K562 (cell line): ENCODE data around the gene CFAP97D1. TPM values are rescaled to one million over a fixed set of nuclear protein-coding genes. Genes with fewer than 3 reads are reported as not detected.

Source experiments
- ATAC-seq: fragments of 200-7000 bp; cut with Tn5 transposase; 3 replicates; pipeline ENCODE4 v1.9.1; 2020; ENCODE audit warnings: moderate library complexity
- BruUV-seq: library from RNA; stranded (reverse); fragments of 400-500 nt; replicated peaks from 2 replicates; lab custom pipeline; 2021; lab: Mats Ljungman, UMichigan
- CTCF ChIA-PET: fragments of 300-600 bp; formaldehyde crosslinking; extraction: SDS; loops from one replicate; lab custom pipeline; 2021; ENCODE audit warnings: low intra/inter-chr PET ratio; lab: Yijun Ruan, JAX
- POLR2A ChIA-PET: fragments of 300-600, 350-650 bp; sonication (Branson Sonifier 250); formaldehyde crosslinking; extraction: SDS; loops from one replicate; lab custom pipeline; 2021; ENCODE audit warnings: antibody characterized with exemption, inconsistent platforms; lab: Yijun Ruan, JAX
- DNase-seq, 4 experiments: peaks; one replicate each; pipeline versions ENCODE4 v3.0.0 to v3.0.0-alpha.2; 2011 to 2018; ENCODE audit warnings: low spot score in 3 of 4, mixed read lengths in 3 of 4; ENCODE audit errors: extremely low read depth in 1 of 4
- FAIRE-seq: peaks from 2 replicates; lab custom pipeline; 2011; peaks lifted over from hg19 to GRCh38; lab: Jason Lieb, UNC
- H2AFZ ChIP-seq: 2 replicates; pipeline ENCODE4 v1.6.0; 2011; ENCODE audit warnings: low read depth, low read length, control low read depth, inconsistent platforms
- H3K27ac ChIP-seq: fragments of 200-600 bp; 3 replicates; pipeline ENCODE4 v1.8.0; 2011; ENCODE audit warnings: low read depth, mild to moderate bottlenecking, control low read depth, inconsistent platforms, low read length, moderate library complexity, mixed read lengths; ENCODE audit errors: extremely low read depth
- H3K27me3 ChIP-seq, 2 experiments: fragments of 300-600 bp in 1 of 2; 2 replicates in 1 of 2; 3 replicates in 1 of 2; pipeline versions ENCODE4 v1.6.0 to v1.8.0; 2011; ENCODE audit warnings: inconsistent platforms in 2 of 2, low read length in 2 of 2, mild to moderate bottlenecking in 1 of 2, mixed read lengths in 1 of 2, moderate library complexity in 1 of 2; ENCODE audit not compliant: control insufficient read depth in 2 of 2, insufficient read depth in 2 of 2
- H3K36me3 ChIP-seq: fragments of 300-600 bp; 3 replicates; pipeline ENCODE4 v1.8.0; 2011; ENCODE audit warnings: mild to moderate bottlenecking, low read length, inconsistent platforms; ENCODE audit not compliant: control insufficient read depth, insufficient read depth
- H3K4me1 ChIP-seq, 2 experiments: fragments of 200-600 bp in 1 of 2; replicated peaks in 1 of 2; 2 replicates in 1 of 2; 3 replicates in 1 of 2; pipeline versions ENCODE4 v1.5.1 to v1.8.0; 2011; ENCODE audit warnings: inconsistent platforms in 2 of 2, low read length in 2 of 2, mild to moderate bottlenecking in 1 of 2, mixed read lengths in 1 of 2, moderate library complexity in 1 of 2; ENCODE audit not compliant: control insufficient read depth in 2 of 2, insufficient read depth in 2 of 2
- H3K4me2 ChIP-seq: 2 replicates; pipeline ENCODE4 v1.6.1; 2011; ENCODE audit warnings: low read length, control low read depth, inconsistent platforms, mixed read lengths; ENCODE audit not compliant: insufficient read depth
- H3K4me3 ChIP-seq: fragments of 200-600 bp; sonication (generic), shearing (Covaris generic); 2 replicates; pipeline ENCODE4 v1.5.1; 2016; ENCODE audit warnings: control low read depth, inconsistent platforms
- H3K79me2 ChIP-seq: fragments of 200-600 bp; 3 replicates; pipeline ENCODE4 v1.8.0; 2011; ENCODE audit warnings: low read length, inconsistent platforms; ENCODE audit not compliant: control insufficient read depth, insufficient read depth
- H3K9ac ChIP-seq, 2 experiments: 2 replicates each; pipeline versions ENCODE4 v1.6.0 to v1.6.1; 2011; ENCODE audit warnings: low read depth in 2 of 2, low read length in 2 of 2, control low read depth in 1 of 2, inconsistent platforms in 1 of 2, mild to moderate bottlenecking in 1 of 2, mixed read lengths in 1 of 2; ENCODE audit not compliant: insufficient read depth in 1 of 2
- H3K9me1 ChIP-seq: one replicate; pipeline ENCODE4 v1.6.0; 2011; ENCODE audit warnings: inconsistent platforms, mild to moderate bottlenecking, low read length, moderate library complexity; ENCODE audit not compliant: control insufficient read depth, insufficient read depth
- H3K9me3 ChIP-seq: replicated peaks from 2 replicates; pipeline ENCODE4 v1.5.1; 2011; ENCODE audit warnings: low read depth, low read length, inconsistent platforms; ENCODE audit not compliant: control insufficient read depth, insufficient read depth
- H4K20me1 ChIP-seq: replicated peaks from 2 replicates; pipeline ENCODE4 v1.6.1; 2011; ENCODE audit warnings: low read length, inconsistent platforms, mixed read lengths; ENCODE audit not compliant: control insufficient read depth, insufficient read depth
- ARID3B ChIP-seq: fragments of 250-450 bp; sonication (Bioruptor Pico); IDR thresholded peaks from 2 replicates; pipeline ENCODE4 v1.4.0; 2020; ENCODE audit warnings: borderline replicate concordance
- CXXC5 ChIP-seq: fragments of 250-450 bp; sonication (Bioruptor Pico); IDR thresholded peaks from 2 replicates; pipeline ENCODE4 v1.8.0; 2022; ENCODE audit warnings: inconsistent platforms, mild to moderate bottlenecking, moderate library complexity
- FOSL1 ChIP-seq: fragments of 200-800 bp; sonication (Bioruptor generic); conservative IDR thresholded peaks from 2 replicates; pipeline ENCODE4 v1.6.1; 2016; ENCODE audit warnings: missing genetic modification characterization, missing compliant biosample characterization
- MCM5 ChIP-seq: fragments of 450-650 bp; IDR thresholded peaks from 2 replicates; pipeline ENCODE4 v1.6.1; 2016; ENCODE audit warnings: low read depth
- MTA3 ChIP-seq: fragments of 450-650 bp; formaldehyde crosslinking; IDR thresholded peaks from 2 replicates; pipeline ENCODE4 v1.6.1; 2017; ENCODE audit warnings: mild to moderate bottlenecking, borderline replicate concordance
- NCOA4 ChIP-seq: fragments of 450-650 bp; IDR thresholded peaks from 2 replicates; pipeline ENCODE4 v1.6.1; 2018; ENCODE audit warnings: mild to moderate bottlenecking; ENCODE audit not compliant: partially characterized antibody
- NUFIP1 ChIP-seq: fragments of 450-650 bp; IDR thresholded peaks from 2 replicates; pipeline ENCODE4 v1.6.1; 2018; ENCODE audit not compliant: partially characterized antibody
- PRPF4 ChIP-seq: fragments of 200-400 bp; formaldehyde crosslinking; IDR thresholded peaks from one replicate; pipeline ENCODE4 v1.6.1; 2017; ENCODE audit warnings: low read length, low read depth, mild to moderate bottlenecking; ENCODE audit not compliant: insufficient read depth, poor library complexity, severe bottlenecking
- RFX1 ChIP-seq: fragments of 450-650 bp; IDR thresholded peaks from 2 replicates; pipeline ENCODE4 v1.6.1; 2016; ENCODE audit warnings: mild to moderate bottlenecking, moderate library complexity
- STAG1 ChIP-seq: sonication (generic); formaldehyde crosslinking; IDR thresholded peaks from 2 replicates; pipeline ENCODE4 v1.5.0; 2020; ENCODE audit warnings: missing genetic modification reagents, borderline replicate concordance
- VEZF1 ChIP-seq: fragments of 200-800 bp; sonication (Bioruptor generic); IDR thresholded peaks from 2 replicates; pipeline ENCODE4 v1.6.1; 2017; ENCODE audit warnings: missing genetic modification characterization, missing compliant biosample characterization
- ZNF133 ChIP-seq: fragments of 250-450 bp; sonication (Bioruptor Pico); IDR thresholded peaks from 2 replicates; pipeline ENCODE4 v1.4.0; 2020; ENCODE audit warnings: mild to moderate bottlenecking
- WGBS: fragments of 100-300 bp; shearing (Covaris generic); methylation state at CpG from one replicate; pipeline ENCODE4 v1.1.6; 2016; ENCODE audit warnings: low coverage, mixed read lengths; ENCODE audit not compliant: insufficient coverage; ENCODE audit errors: missing lambda C conversion rate; 5-methylcytosine and 5-hydroxymethylcytosine counted together
- in situ Hi-C: fragments of 300-500 bp; cut with MboI; formaldehyde crosslinking; loops from 4 replicates; pipeline ENCODE4 v1.15.0; 2018; ENCODE audit warnings: inconsistent platforms, mixed read lengths
- intact Hi-C: fragments of 100-400 bp; cut with micrococcal nuclease; formaldehyde crosslinking; loops from 2 replicates; pipeline ENCODE4 v1.14.2; 2022
- polyA plus RNA-seq, 8 experiments: library from polyadenylated mRNA; depleted of rRNA in 4 of 8; stranded (reverse) in 5 of 8; unstranded in 3 of 8; fragments of >200 nt; fragmentation: Nextera tagmentation in 2 of 8; fragmentation: Illumina TruSeq in 1 of 8; extraction: Ambion mirVana in 2 of 8; extraction: Trizol in 1 of 8; gene quantifications; 2 replicates each; pipeline versions ENCODE4 v1.2.1 to v1.2.3, GENCODE V29; 2011 to 2014; ENCODE audit warnings: inconsistent platforms in 1 of 8, missing spikeins in 1 of 8
- total RNA-seq, 7 experiments: library from RNA; depleted of rRNA in 6 of 7; stranded (reverse); fragments of >200 nt in 6 of 7; fragmentation: Illumina TruSeq in 2 of 7; extraction: Trizol in 2 of 7; gene quantifications; 2 replicates each; pipeline versions ENCODE4 v1.2.1 to v1.2.3, GENCODE V29; 2011 to 2021; ENCODE audit warnings: low replicate concordance in 1 of 7

The CFAP97D1 gene
- total and polyA plus RNA-seq, 9 of the 15 experiments (the other 6 are each of a cell fraction or from before 2014, with no cell fraction given): not detected

GRCh38 chr17:43827596-43827995 is 47.4 kb downstream of the CFAP97D1 start:
- intact Hi-C loops: no loop called here
- Histone ChIP-seq H3K27me3 (peaks cover 0 to 10% of the 10 kb centered on the region in 2 experiments; a peak in 1 of 5 replicates), H3K27ac (no peak overlapping the region), H3K4me3 (no peak overlapping the region), H3K4me2 (no peak overlapping the region), H3K9ac (peak overlapping the region in 1 of 2 experiments; percentile 52; a peak in 1 of 4 replicates), H3K79me2 (no peaks in the 10 kb centered on the region), H3K9me3 (no peaks in the 10 kb centered on the region), H3K4me1 (peaks cover 5 to 12% of the 10 kb centered on the region in 2 experiments; a peak in 4 of 5 replicates), H3K9me1 (no peaks in the 10 kb centered on the region), H2AFZ (no peak overlapping the region), H4K20me1 (no peaks in the 10 kb centered on the region; the same call in 1 of the 2 replicates), H3K36me3 (peaks cover 4% of the 10 kb centered on the region; the same call in 2 of the 3 replicates)
- ATAC-seq (no peak), DNase-seq (no peak), FAIRE-seq (no peak)
- ChIA-PET POLR2A (interaction anchor here (0.6 to 5.7 kb wide), 2 partner anchors 10 to 371 kb away, joined by 3 to 32 read pairs; no protein-coding TSS in a partner anchor), CTCF (no interaction called here)
- TF ChIP-seq NUFIP1 (no peak), VEZF1 (CRISPR knock-in tag) (no peak), PRPF4 (no peak), ARID3B (CRISPR knock-in tag) (no peak), MCM5 (no peak), RFX1 (no peak), CXXC5 (CRISPR knock-in tag) (no peak), STAG1 (CRISPR knock-in tag) (no peak), ZNF133 (no peak), NCOA4 (no peak), FOSL1 (no peak), MTA3 (no peak)
- WGBS: 58% methylated on average over 9 of the region's 9 CpGs
- in situ Hi-C loops: no loop called here
- BruUV-seq: no TSS peak
